Measurements from ENCODE around the gene MICAL3.
"Not testable (repeated sequence)": the region's sequence is repeated elsewhere in the genome, so short reads cannot be mapped to it uniquely, and the experiment has no call there.

The MICAL3 gene

GRCh38 chr22:18029686-18030267 lies 5.4 kb upstream of the MICAL3 start:
- no peak for DNase-seq

GRCh38 chr22:18028817-18029527 lies 4.6 kb upstream of the MICAL3 start:
- no peak for DNase-seq

GRCh38 chr22:18025898-18026297 lies 1.5 kb upstream of the MICAL3 start:
- not testable (repeated sequence) for DNase-seq

- DNase-seq, result no peak
These were observed 777 bp upstream of the MICAL3 start for GRCh38 chr22:18024956-18025720.

- no peak for DNase-seq
These were observed 669 bp downstream of the MICAL3 start for GRCh38 chr22:18023509-18024275.

GRCh38 chr22:18022876-18023275 lies 1.5 kb downstream of the MICAL3 start:
- no peak for DNase-seq

GRCh38 chr22:18021431-18021830 lies 2.9 kb downstream of the MICAL3 start:
- DNase-seq, result no peak

- DNase-seq, result not testable (repeated sequence)
These were observed 3.6 kb downstream of the MICAL3 start for GRCh38 chr22:18020743-18021142.

GRCh38 chr22:18013947-18014346 lies 10.4 kb downstream of the MICAL3 start:
- DNase-seq, result no peak

- DNase-seq, result no peak
These were observed 10.9 kb downstream of the MICAL3 start for GRCh38 chr22:18013436-18013835.

- no peak for DNase-seq
These were observed 11.8 kb downstream of the MICAL3 start for GRCh38 chr22:18012531-18012930.

GRCh38 chr22:18010266-18010665 lies 14.1 kb downstream of the MICAL3 start:
- DNase-seq, result no peak

- no peak for DNase-seq
These were observed 16.2 kb downstream of the MICAL3 start for GRCh38 chr22:18008136-18008535.

- DNase-seq, result no peak
These were observed 19.0 kb downstream of the MICAL3 start for GRCh38 chr22:18005201-18005926.

GRCh38 chr22:18001894-18002315 lies 22.5 kb downstream of the MICAL3 start:
- not testable (repeated sequence) for DNase-seq

GRCh38 chr22:18001040-18001893 lies 23.1 kb downstream of the MICAL3 start:
- DNase-seq, result peak; percentile 87

- no peak for DNase-seq
These were observed 23.8 kb downstream of the MICAL3 start for GRCh38 chr22:18000441-18001039.

GRCh38 chr22:17999851-18000250 lies 24.5 kb downstream of the MICAL3 start:
- DNase-seq, result no peak

GRCh38 chr22:17998913-17999312 lies 25.4 kb downstream of the MICAL3 start:
- DNase-seq, result no peak

- DNase-seq, result no peak
These were observed 26.9 kb downstream of the MICAL3 start for GRCh38 chr22:17997456-17997855.

- DNase-seq, result not testable (repeated sequence)
These were observed 29.1 kb downstream of the MICAL3 start for GRCh38 chr22:17995256-17995655.
